ENCODE measurements around the gene PFKL.

The PFKL gene

DNA sequence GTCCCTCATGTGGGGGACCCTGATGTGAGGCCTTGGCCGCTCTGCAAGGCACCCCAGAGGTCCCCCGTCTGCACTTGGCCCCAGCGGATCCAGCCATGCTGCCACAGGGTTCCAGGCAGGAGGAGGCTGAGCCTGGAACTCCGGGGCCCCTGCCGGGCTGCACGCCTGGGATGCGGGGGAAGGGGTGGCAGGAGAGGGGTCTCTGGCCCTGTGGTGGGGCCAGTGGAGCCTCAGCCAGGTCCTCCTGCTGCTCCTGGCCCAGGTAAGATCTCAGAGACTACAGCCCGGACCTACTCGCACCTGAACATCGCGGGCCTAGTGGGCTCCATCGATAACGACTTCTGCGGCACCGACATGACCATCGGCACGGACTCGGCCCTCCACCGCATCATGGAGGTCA, 12.9 kb downstream of the PFKL start:
- DNase-seq (ENCODE audit: low read depth in 2 of 2, low spot score in 1 of 2) = no peak

DNA sequence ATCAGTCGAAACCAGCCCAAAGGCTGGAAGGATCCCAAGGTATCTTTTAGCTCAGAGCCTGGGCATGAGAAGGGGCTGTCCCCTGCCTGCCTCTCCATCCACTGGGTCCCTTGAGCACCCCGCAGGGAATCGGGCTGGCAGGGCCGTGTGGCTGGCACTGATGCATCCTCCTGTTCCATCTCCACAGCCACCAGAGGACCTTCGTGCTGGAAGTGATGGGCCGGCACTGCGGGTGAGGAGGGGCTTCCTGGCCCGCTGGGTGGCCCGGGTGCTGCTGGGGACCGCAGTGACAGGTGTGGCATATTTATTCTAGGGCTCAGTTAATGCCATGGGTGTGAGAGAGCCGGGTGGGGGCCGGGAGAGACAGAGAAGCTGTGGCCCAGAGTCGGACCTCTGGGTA, 13.6 kb downstream of the PFKL start:
- DNase-seq (ENCODE audit: low read depth in 2 of 2, low spot score in 1 of 2) = no peak

DNA sequence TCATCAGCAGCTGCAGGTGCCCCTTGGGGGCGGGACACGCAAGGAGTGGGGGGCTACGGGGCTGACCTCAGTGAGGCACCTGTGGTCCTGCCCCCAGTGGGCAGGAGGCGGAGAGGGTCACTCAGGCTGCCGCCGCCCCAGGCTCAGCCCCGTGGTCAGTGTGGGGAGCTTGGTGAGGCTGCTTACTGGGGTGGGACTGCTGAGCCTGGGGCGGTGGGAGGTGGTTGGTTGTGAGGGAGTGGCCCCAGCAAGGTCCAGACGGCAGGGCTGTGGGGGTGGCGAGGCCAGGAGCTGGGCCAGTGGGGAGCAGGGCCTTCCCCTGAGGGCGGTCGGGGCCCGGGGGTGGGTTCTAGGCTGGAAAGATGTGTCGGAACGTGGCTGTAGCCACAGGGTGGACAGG, 14.3 kb downstream of the PFKL start:
- no peak for DNase-seq (ENCODE audit: low read depth in 2 of 2, low spot score in 1 of 2)

DNA sequence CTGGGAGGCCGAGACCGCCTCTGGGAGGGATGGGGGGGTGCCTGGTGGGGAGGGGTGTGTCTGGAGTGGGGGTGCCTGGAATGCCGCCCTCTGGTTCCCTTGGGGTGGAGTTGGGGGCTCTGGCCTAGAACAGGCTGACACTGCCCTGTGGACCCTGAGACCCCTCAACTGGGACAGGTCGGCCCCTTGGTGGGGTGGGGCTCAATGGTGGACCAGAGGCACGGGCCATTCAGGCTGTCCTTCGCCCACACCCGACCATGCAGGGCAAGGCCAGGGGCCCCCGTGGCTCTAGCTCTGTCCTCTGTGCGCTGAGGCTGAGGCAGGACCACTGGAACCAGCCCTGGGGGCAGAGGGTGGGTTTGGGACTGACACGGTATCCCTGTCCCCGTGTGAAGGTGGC, 14.7 kb downstream of the PFKL start:
- no peak for DNase-seq (ENCODE audit: low read depth in 2 of 2, low spot score in 1 of 2)

DNA sequence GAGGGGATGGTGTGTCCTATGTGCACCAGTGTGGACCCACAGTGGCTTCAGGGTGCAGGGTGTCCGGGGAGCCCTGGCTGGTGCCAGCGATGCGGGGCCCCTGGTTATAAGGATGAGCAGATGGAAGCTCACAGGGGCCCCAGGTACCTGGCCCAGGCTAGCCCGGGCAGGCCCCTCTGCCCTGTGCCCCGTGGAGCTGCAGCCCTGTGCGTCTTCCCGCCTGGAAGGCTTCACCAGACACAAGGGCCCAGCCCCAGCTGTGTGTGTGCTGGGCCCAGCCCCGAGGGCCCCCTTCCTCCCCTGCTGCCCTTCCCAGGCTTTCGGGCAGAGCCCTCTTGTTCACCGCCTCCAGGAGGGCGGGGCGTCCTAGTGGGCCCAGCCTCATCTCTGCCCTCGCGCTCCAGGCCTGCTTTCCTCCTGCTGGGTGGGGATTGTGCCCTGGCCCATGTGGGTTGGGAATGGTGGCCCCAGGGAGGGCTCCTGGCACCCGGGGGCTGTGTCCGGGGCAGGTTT, 15.9 kb downstream of the PFKL start:
- DNase-seq (ENCODE audit: low read depth in 2 of 2, low spot score in 1 of 2) = no peak

DNA sequence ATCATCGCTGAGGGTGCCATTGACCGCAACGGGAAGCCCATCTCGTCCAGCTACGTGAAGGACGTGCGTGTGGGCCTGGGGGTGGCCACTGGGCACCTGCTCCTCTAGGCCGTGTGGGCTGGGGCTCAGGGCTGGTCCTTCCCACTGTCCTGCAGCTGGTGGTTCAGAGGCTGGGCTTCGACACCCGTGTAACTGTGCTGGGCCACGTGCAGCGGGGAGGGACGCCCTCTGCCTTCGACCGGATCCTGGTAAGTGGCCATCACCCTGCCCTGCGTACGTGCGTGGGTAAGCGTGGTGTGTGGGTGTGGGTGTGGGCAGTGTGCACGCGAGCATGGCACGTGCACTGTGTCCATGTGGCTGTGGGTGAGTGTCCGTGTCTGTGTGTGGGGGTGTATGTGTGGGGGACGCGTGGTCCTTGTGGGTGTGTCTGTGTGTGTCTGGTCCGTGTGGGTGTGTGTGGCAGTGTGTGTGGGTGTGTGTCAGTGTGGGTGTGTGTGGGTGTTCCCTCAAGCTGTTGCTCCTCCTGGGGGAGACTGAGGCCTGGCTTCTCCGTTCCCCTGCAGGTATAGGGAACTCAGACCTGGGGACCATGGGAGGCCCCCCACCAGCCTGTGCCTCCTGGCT, 16.5 kb downstream of the PFKL start:
- DNase-seq (ENCODE audit: low read depth in 2 of 2, low spot score in 1 of 2) = no peak

DNA sequence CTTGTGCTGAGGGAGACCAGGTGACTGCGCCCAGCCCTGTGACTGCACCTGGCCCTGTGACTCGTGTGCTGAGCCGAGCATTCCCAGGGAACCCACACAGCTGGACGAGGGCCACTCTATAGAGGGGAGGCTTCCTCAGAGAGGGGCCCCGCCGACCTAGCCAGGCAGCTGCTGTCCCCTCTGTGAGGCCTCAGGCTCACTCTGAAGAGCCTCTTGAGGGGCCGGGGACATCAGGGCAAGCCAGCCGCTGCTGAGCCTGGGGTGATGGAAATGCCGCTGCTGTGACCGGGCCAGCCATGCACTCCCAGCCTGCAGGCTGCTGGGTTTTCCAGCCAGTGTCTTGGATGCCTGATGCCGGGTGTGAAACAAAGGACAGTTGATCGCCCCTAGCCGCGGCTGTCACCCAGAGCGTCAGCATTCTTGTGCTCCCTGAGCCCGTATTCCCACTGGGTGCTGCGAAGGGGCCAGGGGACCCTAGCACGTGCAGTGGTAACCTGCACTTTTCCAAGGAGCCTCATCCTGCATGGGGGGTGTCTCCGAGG, 17.5 kb downstream of the PFKL start:
- DNase-seq (ENCODE audit: low read depth in 2 of 2, low spot score in 1 of 2) = no peak

DNA sequence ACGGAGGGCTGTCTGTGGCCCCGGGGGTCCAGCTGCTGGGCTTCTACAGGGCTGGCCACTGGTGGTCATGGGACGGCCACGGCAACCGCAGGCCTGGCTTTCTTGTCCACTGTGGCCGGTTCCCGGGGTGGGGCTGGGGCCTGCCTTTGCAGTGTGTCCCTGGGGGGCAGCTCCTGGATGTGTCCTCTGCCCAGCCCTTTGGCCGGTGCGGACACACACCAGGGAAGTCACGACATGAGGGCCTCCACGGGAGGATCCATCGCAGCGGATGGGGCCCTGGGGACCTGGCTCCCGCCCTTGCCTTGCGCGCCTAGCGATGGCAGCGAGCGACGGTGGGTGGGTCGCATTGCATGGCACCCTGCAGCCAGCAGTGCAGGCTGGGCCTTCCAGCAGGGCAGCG, 18.0 kb downstream of the PFKL start:
- DNase-seq (ENCODE audit: low read depth in 2 of 2, low spot score in 1 of 2) = no peak

DNA sequence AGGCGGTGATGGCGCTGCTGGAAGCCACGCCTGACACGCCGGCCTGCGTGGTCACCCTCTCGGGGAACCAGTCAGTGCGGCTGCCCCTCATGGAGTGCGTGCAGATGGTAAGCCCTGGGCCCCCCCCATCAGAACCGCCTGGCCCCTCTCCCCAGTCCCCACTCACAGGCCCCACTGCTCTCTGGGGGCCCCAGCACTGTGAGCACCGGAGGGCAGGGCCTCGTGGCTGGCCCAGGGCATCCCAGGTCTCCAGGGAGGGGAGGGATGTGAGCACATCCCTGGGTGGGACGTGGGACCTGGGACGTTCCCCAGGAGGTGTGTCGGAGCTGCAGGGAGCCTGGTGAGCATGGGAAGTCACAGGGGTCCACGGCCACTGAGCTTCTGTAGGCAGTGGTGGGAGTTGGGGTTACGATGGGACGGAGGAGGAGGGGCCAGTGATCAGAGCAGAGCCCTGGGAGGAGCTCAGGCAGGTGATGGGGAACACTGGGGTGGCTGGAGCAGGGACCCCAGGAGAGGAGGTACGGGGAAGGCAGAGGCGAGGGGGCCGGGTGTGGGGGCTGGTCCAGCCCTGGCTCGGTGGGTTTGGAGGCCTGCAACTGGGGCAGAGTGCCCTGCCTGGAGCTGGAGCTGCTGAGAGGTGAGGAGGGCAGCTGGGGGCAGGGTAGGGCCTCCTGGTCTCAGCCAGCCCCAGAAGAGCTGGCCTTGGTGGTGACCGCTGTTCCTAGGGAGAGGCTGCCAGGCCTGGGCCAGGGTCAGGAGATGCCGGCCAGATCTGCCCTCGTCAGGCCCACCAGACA, 18.8 kb downstream of the PFKL start:
- no peak for DNase-seq (ENCODE audit: low read depth in 2 of 2, low spot score in 1 of 2)

DNA sequence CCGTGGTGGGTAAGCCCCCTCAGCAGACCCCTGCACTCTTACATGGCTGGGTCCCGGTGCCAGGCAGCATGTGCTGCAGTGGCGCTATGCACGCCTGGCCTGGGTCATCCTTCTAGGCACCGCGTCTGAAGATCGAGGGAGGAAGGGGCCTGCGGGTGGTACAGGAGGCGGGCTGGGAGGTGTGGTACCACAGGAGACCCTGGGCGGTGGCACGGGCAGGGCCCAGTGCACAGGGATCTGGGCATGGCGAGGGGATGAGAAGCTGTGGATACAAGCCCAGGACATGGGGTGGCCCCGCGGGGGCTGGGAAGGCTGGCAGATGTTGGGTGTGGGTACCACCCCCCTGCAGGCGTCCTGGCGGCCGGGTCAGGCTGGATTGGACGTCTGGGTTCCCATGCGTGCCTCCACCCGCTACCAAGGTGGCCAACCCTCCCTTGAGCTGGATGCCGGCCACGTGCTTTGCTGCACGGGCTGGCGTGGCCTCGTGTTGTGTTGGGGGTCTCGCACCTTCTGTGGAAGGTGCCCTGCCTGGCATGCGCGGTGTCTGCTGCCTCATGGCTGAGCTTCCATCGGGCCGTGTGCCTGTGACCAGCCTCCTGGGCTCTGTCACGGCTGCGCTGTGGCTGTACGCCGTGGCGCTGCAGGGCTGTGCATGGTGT, 19.7 kb downstream of the PFKL start:
- no peak for DNase-seq (ENCODE audit: low read depth in 2 of 2, low spot score in 1 of 2)

DNA sequence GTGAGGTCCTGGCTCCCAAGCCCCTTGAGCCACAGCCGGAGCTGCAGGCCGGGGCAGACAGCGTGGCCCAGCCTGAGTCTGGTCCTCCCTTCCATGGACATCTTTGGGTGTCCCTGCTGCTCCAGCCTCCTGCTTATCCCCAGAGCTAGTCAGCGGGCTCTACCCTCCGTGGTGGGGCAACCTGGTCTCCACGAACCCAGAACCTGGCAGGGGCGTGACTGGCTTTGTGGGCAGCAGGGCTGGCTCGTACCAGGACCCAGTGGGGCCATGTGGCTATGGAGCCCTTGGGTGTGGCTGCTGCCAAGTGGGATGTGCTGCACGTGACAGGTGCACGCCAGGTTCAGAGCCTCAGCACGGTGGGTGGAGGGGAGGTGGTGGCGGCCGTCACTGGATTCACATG, 21.0 kb downstream of the PFKL start:
- no peak for DNase-seq (ENCODE audit: low read depth in 2 of 2, low spot score in 1 of 2)

DNA sequence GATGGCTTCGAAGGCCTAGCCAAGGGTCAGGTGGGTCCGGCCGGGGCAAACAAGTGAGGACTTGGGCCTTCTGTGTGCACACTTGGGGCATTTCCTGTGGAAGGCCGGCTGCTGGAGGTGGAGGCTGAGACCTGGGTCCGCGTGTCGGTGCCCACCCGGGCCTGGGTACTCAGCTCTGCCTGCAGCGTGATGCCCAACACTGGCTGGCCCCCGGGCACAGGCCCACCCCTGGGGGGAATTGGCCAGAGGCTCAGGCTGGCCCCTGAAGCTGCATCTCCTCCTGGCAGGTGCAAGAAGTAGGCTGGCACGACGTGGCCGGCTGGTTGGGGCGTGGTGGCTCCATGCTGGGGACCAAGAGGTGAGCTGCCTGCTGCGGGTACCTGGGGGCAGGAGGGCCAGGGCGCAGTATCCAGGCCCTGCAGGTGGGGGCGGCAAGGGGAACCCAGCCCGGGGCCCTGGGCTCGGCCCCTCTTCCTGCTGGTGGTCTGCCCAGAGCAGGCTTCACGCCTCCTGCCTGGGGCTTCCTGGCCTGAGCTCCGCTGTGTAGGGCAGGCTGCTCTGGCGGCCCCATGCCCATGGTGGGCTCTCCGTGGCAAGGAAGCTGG, 22.1 kb downstream of the PFKL start:
- DNase-seq (ENCODE audit: low read depth in 2 of 2, low spot score in 1 of 2) = no peak

DNA sequence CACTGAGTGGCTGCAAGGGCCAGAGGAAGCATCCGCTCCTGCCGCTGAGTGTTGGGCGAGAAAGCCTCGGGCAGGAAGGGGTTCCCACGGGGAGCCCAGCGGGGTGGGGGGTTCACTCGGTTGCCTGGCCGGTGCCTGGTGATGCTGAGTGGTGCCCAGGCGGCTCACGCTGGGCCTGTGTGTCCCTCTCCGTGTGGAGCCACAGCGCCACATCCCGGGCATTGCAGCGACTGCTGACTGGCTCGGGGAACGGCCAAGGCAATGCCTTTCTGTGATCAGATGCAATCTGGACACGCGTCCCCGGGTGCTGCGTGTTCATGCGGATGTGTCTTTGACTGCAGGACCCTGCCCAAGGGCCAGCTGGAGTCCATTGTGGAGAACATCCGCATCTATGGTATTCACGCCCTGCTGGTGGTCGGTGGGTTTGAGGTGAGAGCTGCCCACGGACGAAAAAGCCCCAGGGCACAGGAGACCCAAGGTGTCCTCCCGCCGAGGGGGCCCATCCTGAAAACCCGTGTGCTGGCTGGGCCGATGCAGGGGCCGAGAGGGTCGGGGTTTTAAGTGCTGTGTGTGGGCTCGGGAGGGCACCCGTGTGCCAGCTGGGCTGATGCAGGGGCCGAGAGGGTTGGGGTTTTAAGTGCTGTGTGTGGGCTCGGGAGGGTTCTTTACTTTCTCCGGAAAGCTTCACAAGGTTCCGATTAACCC, 22.9 kb downstream of the PFKL start:
- DNase-seq (ENCODE audit: low read depth in 2 of 2, low spot score in 1 of 2) = no peak

DNA sequence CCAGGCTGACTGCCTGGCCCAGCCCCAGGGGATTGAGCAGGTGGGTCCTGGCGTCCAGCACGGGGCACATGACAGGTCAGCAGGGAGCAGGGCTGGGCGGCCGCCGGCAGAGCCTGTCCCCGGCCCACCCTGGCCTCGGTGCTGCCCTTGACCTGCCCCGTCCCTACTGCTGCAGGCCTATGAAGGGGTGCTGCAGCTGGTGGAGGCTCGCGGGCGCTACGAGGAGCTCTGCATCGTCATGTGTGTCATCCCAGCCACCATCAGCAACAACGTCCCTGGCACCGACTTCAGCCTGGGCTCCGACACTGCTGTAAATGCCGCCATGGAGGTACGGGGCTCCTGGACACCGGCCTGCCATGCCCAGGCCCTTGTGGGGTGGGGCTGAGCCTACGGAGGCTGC, 23.7 kb downstream of the PFKL start:
- no peak for DNase-seq (ENCODE audit: low read depth in 2 of 2, low spot score in 1 of 2)

DNA sequence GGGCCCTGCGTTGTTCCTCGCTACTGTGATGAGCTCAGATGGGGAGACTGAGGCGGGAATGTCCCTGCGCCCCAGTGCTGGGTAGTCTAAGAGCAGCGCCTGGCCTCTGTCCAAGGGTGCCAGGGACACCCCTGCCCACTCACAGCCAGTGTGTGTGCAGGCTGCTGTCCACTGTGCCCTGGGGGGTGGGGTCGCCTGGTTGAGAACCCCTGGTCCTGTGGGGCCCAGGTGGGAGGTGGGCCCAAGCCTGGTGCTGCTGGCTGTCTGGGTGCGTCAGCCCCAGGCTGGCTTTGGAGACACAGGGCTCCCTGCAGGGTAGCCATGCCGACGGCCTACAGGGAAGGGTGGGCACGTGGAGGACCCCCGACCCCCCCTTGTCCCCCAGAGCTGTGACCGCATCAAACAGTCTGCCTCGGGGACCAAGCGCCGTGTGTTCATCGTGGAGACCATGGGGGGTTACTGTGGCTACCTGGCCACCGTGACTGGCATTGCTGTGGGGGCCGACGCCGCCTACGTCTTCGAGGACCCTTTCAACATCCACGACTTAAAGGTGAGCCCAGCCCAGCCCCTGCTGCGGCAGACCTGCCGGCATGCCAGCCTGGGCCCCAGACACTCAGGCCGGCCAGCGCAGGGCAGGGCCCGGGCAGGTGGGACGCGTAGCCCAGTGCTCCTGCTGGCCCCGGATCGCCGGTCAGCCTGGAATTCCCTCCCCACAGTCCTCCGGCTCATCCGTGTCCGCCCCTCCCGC, 24.4 kb downstream of the PFKL start:
- DNase-seq (ENCODE audit: low read depth in 2 of 2, low spot score in 1 of 2) = no peak

DNA sequence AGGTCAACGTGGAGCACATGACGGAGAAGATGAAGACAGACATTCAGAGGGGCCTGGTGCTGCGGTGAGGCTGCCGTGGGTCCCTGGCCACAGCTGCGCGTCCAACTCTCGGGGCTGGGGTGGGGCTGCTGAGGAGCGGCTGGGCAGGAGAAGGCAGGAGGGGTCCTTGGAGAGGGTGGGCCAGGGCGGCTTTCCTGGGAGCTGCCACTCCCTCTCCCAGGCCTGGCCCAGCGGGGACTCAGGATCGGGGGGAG, 24.9 kb downstream of the PFKL start:
- DNase-seq (ENCODE audit: low read depth in 2 of 2, low spot score in 1 of 2) = no peak

DNA sequence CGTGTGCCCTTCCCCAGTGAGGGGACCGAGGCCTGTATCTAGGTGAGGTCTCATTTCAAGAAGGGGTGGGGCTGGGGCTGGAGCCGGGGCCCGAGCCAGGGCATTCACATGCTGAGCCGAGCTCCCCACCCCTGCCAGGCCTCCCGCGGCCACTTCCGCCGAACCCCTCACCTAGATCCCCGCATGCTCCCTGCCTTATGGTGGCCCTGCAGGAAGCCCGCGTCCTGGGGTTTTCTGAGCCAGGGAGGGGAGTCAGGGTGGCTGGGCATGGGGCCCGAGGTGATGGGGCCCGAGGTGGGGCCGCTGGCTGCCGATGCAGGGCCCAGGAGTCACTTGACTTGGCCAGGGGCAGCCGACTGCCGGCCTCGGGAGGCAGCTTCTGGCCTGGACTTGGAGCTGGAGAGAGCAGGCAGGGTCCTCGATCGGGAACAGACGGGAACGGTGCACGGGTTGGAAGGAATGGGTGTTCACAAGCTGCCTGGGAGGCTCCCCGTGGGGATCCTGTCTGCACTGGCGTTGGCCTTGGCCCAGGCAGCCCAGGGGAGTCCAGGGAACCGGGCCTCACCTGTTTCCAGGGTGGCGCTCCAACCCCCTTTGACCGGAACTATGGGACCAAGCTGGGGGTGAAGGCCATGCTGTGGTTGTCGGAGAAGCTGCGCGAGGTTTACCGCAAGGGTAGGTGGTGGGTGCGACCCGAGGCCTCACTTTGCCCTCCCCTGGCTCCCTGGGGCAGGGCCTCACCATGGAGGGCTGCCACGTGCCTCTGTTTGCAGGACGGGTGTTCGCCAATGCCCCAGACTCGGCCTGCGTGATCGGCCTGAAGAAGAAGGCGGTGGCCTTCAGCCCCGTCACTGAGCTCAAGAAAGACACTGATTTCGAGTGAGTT, 25.8 kb downstream of the PFKL start:
- DNase-seq (ENCODE audit: low read depth in 2 of 2, low spot score in 1 of 2) = no peak

DNA sequence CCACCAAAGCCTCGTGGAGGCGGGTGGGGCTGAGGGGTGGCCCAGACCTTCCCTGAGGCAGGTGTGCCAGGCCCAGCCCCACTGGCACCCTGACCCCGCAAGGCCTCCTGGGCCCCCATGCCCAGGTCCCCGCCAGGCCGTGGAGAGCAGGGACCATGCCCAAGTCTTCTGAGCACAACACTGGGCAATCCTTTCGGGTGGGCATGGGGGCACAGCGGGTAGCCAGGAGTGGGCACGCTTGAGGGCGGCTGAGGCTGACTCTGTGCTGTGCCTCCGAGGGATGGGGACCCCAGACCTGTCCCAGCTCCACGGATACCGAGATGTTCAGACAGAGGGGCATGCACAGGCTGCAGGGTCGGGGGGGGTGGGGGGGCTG, 26.4 kb downstream of the PFKL start:
- DNase-seq (ENCODE audit: low read depth in 2 of 2, low spot score in 1 of 2) = no peak

DNA sequence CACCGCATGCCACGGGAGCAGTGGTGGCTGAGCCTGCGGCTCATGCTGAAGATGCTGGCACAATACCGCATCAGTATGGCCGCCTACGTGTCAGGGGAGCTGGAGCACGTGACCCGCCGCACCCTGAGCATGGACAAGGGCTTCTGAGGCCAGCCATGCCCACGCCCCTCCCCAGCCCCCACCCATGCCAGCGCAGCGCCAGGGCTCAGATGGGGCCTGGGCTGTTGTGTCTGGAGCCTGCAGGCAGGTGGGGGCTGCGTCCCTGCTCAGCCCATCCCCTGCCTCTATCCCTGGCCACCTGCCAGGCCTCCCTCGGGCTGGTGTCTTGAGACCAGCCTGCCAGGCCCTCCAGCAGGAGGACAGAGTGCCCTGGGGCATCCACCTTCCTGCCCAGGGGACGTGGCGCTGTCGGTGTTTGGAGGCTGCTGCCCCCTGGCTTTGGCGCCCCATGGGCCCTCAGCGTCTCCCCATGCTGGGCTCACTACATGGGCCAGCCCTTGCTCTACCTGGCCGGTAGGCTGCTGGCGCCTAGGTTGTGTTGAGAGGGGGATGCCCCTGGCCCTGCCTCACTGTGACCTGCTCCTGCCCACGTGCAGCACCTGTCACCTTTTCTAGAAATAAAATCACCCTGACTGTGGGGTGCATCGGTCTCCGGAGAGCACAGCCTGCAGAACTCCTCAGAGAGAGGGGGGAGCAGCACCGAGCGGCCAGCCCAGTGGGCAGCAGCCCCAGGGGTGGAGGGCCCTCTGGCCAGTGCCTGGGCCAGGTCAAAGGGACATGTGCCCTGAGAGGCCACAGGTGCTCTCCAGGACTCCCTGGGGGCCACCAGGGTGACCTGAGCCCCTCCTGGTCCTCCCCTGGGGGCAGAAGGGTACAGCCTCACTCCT, 27.1 kb downstream of the PFKL start:
- DNase-seq (ENCODE audit: low read depth in 2 of 2, low spot score in 1 of 2) = no peak

Measured in stimulated activated CD8-positive, alpha-beta memory T cell treated with anti-CD3 and anti-CD28 coated beads, Interleukin-4, amount 100 ng/mL, for 4 hours (primary cell).